IPS-11a (cell line): ENCODE measurements around the gene MYO1A.
"Not testable (repeated sequence)": the region's sequence is repeated elsewhere in the genome, so short reads cannot be mapped to it uniquely, and the experiment has no call there.

Experiments
- H3K4me3 ChIP-seq: one replicate; pipeline ENCODE4 v1.5.1; 2013; ENCODE audit warnings: low read depth, low read length, control low read depth

Gene MYO1A

DNA sequence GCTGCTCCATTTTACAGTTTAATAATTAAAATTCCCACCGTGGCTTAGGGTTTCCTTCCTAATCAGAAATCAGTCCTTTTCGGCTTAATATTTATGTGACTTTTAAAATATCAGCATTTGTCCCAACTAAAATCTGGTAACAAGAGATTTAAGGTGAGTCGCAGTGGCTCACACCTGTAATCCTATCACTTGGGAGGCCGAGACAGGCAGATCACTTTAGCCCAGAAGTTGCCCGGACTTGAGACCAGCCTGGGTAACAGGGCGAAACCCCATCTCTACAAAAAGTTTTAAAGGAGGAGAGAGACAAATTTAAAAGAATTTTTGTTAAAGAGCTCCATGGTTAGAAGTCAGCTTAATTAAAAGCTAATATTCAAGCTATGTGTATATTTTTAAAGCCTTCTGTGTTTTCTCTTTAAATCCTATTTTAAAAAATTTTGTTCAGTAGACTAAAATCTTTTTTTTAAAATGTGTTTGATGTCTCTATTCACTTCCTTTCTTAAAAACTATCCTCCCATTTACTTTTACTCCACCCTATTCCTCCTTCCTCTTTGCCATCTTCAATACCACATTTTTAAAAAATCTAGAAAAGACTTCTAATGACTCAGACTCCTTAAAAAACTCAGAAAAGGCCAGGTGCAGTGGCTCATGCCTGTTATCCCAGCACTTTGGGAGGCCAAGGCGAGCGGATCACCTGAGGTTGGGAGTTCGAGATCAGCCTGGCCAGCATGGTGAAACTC is 29.8 kb downstream of the MYO1A start:
- H3K4me3 ChIP-seq, result no peak overlapping the region

DNA sequence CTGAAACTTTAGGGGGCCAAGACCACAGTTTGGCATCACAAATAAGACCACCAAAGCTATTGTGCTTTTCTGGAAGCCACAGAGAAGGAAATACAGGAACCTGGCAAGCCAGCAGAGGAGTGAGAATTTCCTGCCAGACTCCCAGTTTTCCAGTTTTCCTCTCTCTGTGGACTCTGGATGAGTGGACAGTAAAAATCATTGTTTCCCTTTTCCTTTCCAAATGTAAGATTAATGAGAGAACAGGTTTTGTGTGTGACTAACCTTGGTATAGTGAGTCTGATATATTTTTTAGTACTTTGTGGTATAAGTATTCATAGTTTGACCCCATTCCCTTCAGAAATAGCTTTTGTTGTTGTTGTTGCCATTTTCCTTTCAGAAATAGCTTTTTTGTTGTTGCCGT is 31.0 kb downstream of the MYO1A start:
- no peak overlapping the region for H3K4me3 ChIP-seq

- not testable (repeated sequence) for H3K4me3 ChIP-seq
These were observed 31.6 kb downstream of the MYO1A start for GRCh38 chr12:57018353-57018752.

- no peak within 1 kb of the TSS for H3K4me3 ChIP-seq
These were observed 33.6 kb downstream of the MYO1A start, which contains the start of gene TAC3 for GRCh38 chr12:57016348-57016747. Gene TAC3 (minus strand): TSS chr12:57016529. CDS start chr12:57015797, 732 bp downstream.

DNA sequence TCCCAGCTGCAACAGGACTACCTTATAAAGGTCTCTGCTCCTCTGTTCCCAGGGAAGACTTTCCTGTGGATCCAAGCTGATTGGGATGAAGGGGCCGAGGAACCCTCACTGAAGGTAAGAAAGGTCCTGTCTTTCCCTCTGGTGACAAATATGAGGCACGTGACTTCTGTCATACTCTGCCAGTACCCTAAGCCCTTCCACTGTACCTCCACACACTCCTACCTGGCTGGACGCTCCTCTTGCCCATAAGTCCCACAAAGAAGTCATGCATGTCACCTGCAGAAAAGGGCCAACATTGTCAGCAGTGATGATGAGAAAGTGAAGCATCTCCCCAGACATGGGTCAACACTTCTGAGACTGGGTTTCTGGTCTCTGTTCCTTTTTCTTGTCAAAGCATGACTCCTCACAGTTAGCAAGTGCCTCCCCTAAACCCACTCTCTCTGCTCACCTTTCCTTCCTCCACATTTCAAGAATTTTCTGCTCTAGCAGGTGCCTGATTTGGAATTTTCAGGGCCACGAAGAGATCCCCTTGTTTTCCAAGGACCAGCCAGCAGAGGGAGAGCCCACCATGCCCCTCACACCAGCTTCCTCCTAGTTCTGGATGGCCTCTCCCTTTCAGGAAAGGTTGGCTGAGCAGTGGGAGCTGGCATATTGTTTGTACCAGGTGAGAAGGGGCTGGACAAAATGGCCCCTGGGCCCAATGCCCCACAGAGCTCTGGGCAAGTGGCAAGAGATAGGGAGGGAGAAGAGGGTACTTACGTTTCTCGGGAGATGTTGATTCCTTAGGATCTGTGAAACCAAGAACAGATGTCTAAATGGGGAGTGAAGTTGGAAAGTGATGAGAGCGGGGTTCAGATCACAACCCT is 37.1 kb downstream of the MYO1A start:
- no peak overlapping the region for H3K4me3 ChIP-seq

DNA sequence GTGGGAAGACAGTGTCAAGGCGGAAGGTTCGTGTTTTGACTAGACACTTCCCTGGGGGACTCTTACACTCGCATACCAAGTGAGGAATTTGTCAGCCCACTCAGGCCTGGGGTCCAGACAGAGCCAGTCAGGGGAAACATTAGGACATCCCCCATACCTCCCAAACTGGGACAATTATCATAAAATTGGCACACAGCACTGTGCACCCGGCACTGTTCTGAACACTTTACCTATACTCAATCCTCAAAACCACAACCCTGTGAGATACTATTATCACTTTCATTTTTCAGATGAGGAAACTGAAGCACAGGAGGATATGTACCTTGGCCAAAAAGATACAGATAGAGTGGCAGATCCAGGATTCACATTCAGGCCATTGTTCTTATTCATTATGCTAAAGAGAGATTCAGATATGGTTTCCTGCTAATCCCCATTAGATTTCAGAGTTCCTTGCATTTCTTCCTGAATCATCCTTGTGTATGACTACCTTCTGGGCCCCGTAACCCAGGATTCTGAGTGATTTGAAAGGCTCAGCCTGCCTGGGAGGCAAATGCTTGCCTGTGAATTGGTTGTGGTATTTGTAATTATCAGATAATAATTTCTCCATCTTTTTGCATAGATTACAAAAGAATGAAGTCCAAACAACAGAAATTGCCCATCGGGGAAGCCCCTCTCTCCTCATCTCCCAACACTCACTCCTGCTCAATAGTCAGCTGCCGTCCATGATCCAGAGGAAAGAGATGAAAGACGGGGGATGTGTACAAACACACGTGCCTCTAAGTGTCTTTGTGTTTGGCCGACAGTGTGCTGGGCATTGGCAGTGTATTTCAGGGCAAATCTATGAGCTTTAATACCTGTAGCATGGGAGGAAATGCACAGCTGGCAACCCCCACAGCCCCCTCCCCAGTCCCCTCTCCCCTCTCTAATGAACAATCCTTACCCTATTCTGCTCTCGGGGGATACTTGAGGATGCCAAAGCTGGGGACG is 38.2 kb downstream of the MYO1A start:
- H3K4me3 ChIP-seq, result no peak overlapping the region

- H3K4me3 ChIP-seq, result no peak overlapping the region
These were observed 39.2 kb downstream of the MYO1A start for GRCh38 chr12:57010627-57011247.

DNA sequence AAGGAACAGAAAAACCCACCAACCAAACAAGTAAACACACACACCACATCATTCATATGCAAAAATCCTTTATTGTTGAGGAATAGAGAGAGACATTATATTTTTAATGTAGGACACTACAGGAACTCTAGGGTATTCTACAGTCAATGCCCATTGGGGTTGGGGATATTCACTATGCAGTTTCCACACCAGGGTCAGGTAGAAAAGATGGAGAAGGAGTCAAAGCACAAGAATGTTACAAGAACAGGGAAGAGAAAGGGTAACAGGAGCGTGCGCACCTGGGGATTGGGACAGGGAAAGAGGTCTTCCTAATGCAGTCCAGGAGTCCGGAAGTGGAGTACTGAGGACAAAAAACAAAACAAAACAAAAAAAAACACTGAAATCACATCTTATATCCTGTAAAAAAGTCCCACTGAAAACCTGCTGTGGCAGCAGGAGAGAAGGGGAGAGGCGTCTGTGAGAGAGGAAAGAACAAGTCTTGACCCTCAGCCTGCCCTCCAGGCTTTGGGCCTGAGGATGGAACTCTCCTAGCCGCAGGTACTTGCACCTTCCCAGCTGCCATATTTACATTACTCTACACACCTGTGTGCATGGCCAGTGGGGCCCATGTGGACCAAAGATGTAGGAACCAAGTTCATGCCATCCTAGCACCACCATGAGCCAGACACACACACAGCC is 39.8 kb downstream of the MYO1A start:
- no peak overlapping the region for H3K4me3 ChIP-seq

- no peak overlapping the region for H3K4me3 ChIP-seq
These were observed 41.8 kb downstream of the MYO1A start for GRCh38 chr12:57008178-57008577.

DNA sequence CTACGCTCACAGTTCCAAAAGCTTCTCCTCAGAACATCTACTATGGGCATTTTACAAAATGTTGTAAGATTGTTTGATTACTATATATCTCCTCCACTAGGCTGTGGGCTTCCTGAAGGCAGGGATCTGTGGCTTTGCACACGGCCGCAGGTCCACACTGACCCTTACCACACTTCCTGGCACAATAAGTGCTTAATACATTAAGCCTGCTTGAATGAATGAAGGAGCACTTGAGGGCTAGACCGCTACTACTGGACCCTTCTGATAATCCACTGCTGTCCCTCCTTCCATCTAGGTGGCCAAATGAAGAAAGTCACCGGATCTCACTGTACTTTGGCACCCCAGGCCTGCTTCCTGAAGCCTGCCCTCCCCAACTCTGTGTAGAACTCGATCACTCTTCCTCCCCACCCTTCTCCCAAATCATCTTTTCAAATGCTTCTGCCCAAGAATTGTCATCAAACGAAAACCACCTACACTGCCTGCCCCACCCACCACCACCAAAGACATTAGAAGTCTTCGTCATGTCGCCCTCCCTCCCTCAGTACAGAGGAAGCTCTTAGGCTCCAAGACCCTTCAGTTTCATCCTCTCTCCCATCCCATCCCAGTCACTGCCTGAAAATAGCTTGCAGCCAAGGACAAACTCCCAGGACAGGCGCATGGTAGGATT is 43.0 kb downstream of the MYO1A start:
- H3K4me3 ChIP-seq, result no peak overlapping the region

GRCh38 chr12:57005980-57006808 is 43.7 kb downstream of the MYO1A start, which contains the start of gene ZBTB39:
Gene ZBTB39 (minus strand): TSS chr12:57006546. CDS start chr12:57004917, 1,629 bp downstream.
- H3K4me3 ChIP-seq, result peak within 1 kb of the TSS; percentile 78

GRCh38 chr12:57004651-57005050 is 45.3 kb downstream of the MYO1A start:
- H3K4me3 ChIP-seq, result no peak overlapping the region

DNA sequence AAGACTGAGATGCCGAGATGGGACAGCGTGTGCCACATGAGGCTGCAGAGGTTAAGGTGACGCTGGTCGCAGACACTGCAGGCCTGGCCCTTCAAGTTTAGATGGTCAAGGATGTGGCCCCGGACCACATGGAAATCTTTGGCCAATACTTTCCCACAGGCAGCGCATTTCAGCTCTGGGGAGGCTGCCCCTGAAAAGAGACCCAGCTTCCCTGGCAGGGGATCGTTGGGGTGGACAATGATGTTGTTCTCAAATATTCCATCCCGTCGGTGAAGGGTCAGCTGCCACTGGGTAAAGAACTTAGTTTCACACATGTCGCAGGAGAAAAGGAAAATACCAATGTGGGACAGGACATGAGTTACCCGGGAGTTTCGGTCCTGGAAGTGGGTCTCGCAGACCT is 46.5 kb downstream of the MYO1A start:
- no peak overlapping the region for H3K4me3 ChIP-seq

GRCh38 chr12:57001448-57001906 is 48.5 kb downstream of the MYO1A start:
- H3K4me3 ChIP-seq, result no peak overlapping the region

DNA sequence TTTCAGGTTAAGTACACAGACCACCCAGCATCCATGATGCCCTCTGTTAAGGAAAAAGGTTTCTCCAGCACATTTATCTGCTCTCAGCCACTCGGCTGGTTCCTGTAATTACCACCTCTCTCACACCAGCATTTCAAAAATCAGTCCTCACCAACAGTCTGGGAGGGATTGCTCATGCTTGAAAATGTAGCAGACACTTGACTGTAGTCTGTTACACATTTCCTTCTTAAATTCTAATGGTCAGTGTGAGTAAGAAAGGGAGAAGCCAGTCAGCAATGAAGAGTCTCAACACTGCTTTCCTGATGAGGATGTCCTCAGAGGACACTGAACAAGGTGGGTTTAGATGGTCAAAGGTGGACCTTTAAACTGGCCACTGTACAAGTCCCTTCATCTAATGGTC is 49.5 kb downstream of the MYO1A start:
- H3K4me3 ChIP-seq, result no peak overlapping the region

- no peak overlapping the region for H3K4me3 ChIP-seq
These were observed 50.5 kb downstream of the MYO1A start for GRCh38 chr12:56999456-56999855.

DNA sequence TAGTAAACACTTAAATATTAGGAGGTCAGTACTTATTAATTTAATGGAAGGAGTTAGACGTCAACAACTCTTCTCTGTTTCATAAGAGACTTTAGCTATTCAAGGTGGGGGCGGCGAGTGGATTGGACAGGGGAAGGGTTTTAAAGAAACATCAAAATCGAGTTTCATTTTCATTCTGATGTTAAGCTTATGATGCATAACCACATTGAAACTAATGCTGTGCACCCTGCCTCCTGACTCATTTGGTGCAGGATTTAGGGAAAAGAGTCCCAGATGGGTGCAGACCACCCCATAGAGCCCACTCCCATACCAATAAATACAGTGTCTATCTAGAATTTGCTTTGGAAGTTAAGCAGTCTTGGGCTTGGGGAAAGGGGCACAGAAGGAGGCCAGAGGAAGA is 50.9 kb downstream of the MYO1A start:
- no peak overlapping the region for H3K4me3 ChIP-seq

DNA sequence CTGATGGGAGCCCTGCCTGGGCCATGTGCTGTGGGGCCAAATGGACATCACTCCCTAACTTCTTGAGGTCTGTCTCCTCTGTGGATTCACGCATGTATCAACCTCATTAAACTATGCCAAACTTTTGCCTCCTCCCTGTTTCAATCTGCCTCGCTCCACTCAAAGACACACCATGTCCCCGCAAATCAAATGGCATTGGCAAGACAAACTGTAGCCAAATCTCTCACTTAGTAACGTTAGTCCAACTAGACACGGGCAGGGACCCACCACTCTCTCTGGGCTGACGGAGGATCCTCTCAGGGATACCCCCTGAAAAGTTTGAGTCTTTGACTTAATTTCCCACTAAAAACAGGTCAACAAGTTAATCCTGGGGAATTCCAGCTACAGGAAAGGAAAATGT is 51.6 kb downstream of the MYO1A start:
- H3K4me3 ChIP-seq, result no peak overlapping the region
